ENCODE measurements around the gene TMOD1.

The TMOD1 gene

GRCh38 chr9:97632985-97633858 is 131.8 kb downstream of the TMOD1 start, which contains the start of the genes NCBP1 and TSTD2:
Gene NCBP1, plus strand, starts transcription at chr9:97633821. Its CDS starts 61 bp downstream, at chr9:97633882.
Gene TSTD2, minus strand, starts transcription at chr9:97633368. Its CDS starts 5,806 bp downstream, at chr9:97627562.
- peak; percentile 91 for DNase-seq (ENCODE audit: low read depth in 2 of 2)

- no peak for DNase-seq (ENCODE audit: low read depth in 2 of 2)
Observed at GRCh38 chr9:97633859-97634490, 132.5 kb downstream of the TMOD1 start.

DNA sequence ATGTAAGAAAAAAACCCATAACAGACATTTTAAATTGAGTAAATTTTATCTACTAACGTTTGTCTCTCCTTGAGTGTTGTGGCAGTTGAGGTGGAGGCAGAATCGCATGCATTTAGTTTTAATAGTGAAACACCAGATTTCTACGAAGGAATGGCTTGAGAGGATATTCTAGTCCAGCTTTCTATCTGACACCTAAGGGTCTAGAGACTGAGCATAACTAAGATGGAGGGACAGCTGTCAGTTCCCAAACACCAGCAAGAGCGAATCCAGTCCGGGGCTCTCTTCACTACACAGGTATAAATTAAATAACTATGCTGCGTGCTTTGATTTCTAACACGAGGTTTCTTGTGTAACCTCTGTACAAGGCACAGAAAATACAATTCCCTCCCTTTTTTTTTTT is 133.6 kb downstream of the TMOD1 start:
- no peak for DNase-seq (ENCODE audit: low read depth in 2 of 2)

DNA sequence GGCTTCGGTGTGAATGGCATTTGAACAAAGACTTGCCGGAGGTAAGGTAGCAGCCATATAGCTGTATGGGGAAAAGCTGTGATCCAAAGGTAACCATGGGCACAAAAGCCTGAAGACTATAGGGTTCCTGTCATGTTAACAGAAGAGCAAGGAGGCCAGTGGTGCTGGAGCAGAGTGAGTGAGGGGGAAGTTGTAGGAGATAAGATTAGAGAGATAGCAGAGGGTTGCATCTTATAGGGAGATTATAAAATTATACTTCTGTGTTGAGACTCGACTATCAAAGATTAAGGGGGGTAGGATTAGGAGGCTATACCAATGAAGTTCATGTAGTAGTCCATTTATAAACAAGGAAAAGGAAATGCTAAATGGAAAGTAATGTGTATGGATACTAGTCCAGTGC is 135.4 kb downstream of the TMOD1 start:
- no peak for DNase-seq (ENCODE audit: low read depth in 2 of 2)

- DNase-seq (ENCODE audit: low read depth in 2 of 2), result no peak
Observed at GRCh38 chr9:97638666-97639065, 137.2 kb downstream of the TMOD1 start.

DNA sequence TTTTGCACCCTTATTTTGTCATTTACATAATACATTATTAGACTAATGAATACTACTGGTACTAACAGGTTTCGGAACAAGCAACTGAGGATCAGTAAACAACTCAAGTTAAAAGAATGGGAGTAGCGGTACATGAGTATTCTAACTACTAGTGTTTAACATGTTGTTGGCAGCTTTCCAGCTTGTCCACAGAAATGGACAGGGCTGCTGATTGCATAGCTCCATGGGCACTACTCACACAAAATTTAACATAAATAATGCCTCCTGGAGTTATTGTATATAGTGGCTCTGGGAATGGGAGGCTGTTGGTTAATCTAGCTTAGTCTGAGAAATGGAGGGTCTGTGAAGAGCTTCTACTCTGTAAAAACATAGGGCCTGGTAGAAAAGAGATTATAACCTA is 138.9 kb downstream of the TMOD1 start:
- DNase-seq (ENCODE audit: low read depth in 2 of 2), result no peak

DNA sequence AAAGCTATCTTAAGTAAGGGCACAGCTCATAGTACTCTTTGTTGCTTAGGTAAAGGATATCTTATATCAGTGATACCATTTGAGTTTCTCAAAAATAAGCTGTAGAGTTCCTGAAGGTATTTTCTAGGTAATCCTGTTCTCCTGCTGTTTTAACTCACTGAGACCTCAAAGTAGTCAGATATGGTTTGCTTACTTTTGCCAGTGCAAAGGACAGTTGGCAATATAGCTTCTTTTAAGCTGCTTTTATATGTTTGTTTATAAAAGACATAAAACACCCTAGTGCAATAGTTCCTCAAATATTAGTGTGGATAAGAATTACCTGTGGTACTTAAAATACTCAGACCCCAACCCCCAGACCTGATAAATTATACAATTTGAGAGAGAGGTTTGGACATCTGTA is 144.3 kb downstream of the TMOD1 start:
- DNase-seq (ENCODE audit: low read depth in 2 of 2), result no peak

GRCh38 chr9:97647996-97648395 is 146.5 kb downstream of the TMOD1 start:
- DNase-seq (ENCODE audit: low read depth in 2 of 2), result no peak

All from stimulated activated CD8-positive, alpha-beta memory T cell treated with anti-CD3 and anti-CD28 coated beads, Interleukin-7, amount 100 ng/mL, for 1 hour (primary cell).